OCI-LY1 (cell line): Measurements from ENCODE around the gene PAWR.

ENCODE experiments used
- CTCF ChIP-seq: fragments of 200-600 bp; sonication (generic), shearing (Covaris generic); IDR thresholded peaks from 2 replicates; pipeline ENCODE4 v1.5.1; 2017; ENCODE audit warnings: mild to moderate bottlenecking, antibody characterized with exemption, low read length, moderate library complexity, mixed read lengths
- EZH2 ChIP-seq: fragments of 200-600 bp; sonication (generic), shearing (Covaris generic); IDR thresholded peaks from 2 replicates; pipeline ENCODE4 v1.8.0; 2017; ENCODE audit warnings: borderline replicate concordance, mixed run types, mild to moderate bottlenecking, antibody characterized with exemption, low read length, moderate library complexity, mixed read lengths

DNA sequence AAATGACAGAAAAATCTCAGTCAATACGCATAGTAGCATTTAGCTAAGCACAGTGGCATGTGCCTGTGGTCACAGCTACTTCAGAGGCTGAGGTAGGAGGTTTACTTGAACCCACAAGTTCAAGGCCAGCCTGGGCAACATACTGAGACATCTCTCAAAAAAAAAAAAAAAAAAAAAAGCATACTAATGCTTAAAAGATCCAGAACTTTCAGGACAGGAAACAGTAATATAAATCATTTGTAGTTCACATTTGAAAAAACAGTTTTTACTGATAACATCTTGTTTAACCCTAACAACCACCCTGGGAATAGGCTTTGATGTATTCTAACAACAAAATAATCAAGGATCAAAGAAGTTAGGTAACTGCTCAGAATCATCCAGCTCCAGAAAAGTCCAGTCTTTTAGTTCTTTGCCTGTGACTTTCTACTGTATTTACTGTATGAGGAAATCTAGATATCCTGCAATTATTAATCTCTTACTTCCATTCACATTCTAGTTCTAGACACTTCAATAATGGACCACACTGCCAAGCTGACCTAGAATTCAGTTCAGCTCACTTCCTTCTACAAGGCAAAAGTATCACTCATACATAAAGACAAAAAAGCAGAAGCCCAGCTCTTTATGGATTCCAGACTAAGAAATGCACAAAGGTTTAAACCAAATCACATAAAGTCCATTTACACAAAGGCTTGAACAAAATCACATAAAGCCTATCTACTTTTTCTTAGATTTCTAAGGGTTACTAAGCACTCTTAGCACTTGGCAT is 28.5 kb downstream of the PAWR start:
- TF ChIP-seq CTCF (no peak), EZH2 (no peak)
